HG03280 (cell line): ENCODE data around the gene TRPM5.
A peak's percentile ranks its signal among the peaks of the same experiment; 100 is the strongest.

ENCODE experiments used
- ATAC-seq: cut with Tn5 transposase; IDR thresholded peaks from one replicate; pipeline ENCODE4 v1.9.1; 2021; ENCODE audit warnings: mild to moderate bottlenecking, moderate library complexity; ENCODE audit not compliant: unreplicated experiment

Gene TRPM5

DNA sequence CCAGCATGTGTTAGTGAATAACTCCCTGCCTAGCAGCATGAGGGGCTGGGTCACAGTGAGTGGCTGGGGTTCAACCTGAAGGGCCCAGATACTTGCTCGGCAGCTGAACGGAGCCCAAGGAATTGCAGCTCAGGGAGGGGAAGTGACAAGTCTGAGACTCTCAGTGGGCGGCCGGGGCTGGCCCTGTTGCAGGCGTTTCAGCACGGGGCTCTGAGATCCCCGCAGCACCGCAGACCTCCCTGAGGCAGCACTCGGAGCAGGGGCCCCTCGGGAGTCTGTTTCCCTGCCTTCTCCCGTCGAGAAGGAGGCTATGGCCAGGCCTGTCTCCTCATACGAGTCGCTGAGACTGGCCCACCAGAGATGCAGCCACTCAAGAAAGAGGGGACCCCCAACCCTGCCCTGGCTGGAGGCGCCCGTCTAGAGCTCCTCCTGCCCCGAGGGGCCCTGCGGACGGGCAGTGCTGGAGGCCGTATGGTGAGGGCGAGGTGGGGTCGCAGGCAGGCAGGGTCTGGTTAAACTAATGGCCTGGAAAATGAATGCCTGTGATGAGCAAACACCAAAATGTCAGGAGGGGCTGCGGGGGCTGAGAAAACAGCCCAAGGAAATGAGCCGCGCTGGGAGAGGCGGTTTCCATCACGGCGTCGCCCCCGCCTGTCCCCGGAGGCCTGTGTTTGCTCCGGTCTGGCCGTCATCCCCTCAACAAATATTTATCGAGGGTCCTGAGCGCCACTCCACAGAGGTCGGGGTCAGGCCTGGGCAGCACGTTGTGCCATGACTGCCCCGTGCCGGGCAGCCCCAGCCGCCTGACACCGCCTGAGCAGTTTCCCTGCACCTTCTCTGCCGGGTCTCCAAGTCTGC is 34.5 kb downstream of the TRPM5 start:
- no peak for ATAC-seq

- no peak for ATAC-seq
These were observed 35.2 kb downstream of the TRPM5 start for GRCh38 chr11:2409126-2409525.

GRCh38 chr11:2408671-2409070 is 35.6 kb downstream of the TRPM5 start:
- no peak for ATAC-seq

GRCh38 chr11:2406878-2407410 is 37.4 kb downstream of the TRPM5 start:
- no peak for ATAC-seq

- no peak for ATAC-seq
These were observed 37.9 kb downstream of the TRPM5 start for GRCh38 chr11:2406451-2406850.

DNA sequence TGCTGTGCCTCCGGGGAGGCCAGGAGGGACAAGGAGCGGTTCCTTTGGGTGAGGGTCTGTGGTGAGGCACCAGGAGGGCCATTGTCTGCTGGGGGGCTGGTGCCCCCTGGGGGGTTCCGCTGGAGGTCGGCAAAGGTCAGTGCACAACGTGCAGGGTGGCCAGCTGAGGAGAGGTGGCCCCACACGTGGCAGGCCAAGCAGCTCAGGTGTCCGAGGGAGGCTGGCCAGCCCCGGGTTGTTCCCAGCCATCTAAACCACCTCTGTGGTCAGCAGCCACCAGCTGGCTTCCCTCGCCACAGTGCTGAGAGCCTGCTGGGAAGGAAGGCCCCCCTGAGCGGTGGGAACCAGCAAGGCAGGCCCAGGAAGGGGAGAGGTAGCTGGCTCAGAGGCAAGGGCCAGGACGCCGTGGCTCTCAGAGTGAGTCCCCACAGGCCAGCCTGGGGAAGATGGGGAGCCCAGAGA is 39.5 kb downstream of the TRPM5 start:
- no peak for ATAC-seq

GRCh38 chr11:2402890-2403645 is 41.2 kb downstream of the TRPM5 start:
- no peak for ATAC-seq

DNA sequence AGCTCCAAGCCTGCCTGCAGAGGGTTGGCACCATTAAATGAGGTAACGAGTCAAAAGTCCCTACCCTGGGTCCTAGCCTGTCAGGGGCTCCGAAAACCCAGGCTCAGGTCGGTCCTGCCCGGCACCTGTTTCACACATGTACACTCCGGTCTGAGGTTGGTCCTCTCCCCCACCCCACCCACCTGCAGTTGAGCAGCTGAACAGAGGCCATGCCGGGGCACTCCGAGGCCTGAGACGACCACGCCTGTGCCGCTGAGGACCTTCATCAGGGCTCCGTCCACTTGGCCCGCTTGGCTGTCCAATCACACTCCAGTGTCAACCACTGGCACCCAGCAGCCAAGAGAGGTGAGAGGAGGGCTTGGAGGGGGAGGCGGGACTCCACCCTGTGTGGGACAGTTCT is 42.2 kb downstream of the TRPM5 start:
- ATAC-seq: no peak

GRCh38 chr11:2401436-2401984 is 42.8 kb downstream of the TRPM5 start:
- ATAC-seq: no peak

- ATAC-seq: no peak
These were observed 43.4 kb downstream of the TRPM5 start for GRCh38 chr11:2400762-2401435.

DNA sequence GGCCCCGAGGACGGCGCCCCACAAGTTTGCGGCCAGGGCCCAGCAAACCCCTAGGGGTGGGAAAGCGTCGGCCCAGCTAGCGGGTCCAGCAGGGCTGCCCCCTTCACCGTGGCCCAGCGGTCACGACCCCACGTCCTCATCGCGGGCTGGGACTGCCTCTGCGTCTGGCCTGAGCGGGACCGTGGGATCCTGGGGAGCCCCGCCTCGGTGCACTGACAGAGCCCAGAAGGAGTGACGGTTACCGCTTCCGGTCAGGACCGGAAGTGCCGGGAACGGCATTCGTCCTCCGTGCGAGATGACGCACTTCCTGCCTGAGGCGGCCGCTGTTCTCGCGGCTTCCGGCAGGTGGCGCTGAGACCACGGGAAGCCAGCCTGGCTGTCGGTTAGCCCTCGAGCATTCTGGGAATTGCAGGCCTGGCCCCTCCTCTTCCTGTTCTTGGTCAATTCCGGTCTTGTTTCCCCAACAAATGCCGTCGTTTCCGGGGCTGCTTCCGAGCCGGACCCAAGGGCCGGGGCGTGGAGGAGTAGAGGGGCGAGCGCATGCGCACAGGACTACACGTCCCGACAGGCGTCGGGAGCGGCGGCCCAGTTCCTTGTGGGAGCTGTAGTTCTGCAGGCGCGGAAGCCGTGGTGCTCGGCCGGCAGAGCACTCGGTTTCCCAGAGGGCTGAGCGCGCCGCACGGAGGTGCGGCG is 44.1 kb downstream of the TRPM5 start, which contains the start of gene TSSC4:
Gene TSSC4 (plus strand): TSS at position 682 of the 693 bp plus-strand sequence. CDS start 1,884 bp downstream, outside the sequence.
- ATAC-seq: peak; percentile 88

GRCh38 chr11:2399488-2400068 is 44.7 kb downstream of the TRPM5 start:
- ATAC-seq: no peak

GRCh38 chr11:2398664-2399355 is 45.5 kb downstream of the TRPM5 start:
- ATAC-seq: no peak

DNA sequence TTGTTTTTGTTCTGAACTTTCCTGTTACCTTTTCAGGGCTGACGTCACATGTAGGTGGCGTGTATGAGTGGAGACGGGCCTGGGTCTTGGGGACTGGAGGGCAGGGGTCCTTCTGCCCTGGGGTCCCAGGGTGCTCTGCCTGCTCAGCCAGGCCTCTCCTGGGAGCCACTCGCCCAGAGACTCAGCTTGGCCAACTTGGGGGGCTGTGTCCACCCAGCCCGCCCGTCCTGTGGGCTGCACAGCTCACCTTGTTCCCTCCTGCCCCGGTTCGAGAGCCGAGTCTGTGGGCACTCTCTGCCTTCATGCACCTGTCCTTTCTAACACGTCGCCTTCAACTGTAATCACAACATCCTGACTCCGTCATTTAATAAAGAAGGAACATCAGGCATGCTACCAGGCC is 47.3 kb downstream of the TRPM5 start:
- ATAC-seq: no peak

- no peak for ATAC-seq
These were observed 47.8 kb downstream of the TRPM5 start for GRCh38 chr11:2396471-2396870.

DNA sequence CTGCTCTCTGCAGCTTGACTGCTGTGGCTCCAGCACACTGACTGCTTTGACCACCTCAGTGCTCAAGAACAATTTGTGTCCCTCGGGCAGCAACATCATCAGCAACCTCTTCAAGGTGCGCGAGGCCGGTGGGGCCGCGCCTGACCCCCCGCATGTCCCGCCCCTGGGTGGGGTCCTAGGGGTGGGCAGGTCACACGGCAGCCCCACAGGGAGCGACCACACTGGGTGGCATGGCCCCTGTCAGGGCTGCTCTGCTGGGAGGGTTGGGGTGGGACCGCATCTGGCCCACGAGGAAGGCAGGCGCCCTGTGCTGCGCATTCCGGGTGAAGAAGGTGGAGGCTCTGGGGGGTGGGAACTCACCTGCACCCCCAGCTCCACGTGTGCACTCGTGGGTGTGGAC is 48.5 kb downstream of the TRPM5 start:
- ATAC-seq: no peak

GRCh38 chr11:2395211-2395730 is 49.0 kb downstream of the TRPM5 start:
- no peak for ATAC-seq

- ATAC-seq: no peak
These were observed 49.6 kb downstream of the TRPM5 start for GRCh38 chr11:2394818-2395105.
